Stimulated activated memory B cell treated with anti-CD40 and anti-IgM and Interleukin-4, amounts not matched to agents 10 μg/mL and 1 μg/mL and 100 μg/mL, for 72 hours (primary cell): ENCODE measurements around the gene SLC17A6.

Source experiments
- ATAC-seq: fragments of 150-1000 bp; cut with Tn5 transposase; 2 replicates; pipeline ENCODE4 v1.10.0; 2021
- H3K27ac Mint-ChIP-seq: one replicate; pipeline ENCODE4 v1.8.0; 2022; ENCODE audit warnings: mild to moderate bottlenecking, mixed read lengths
- H3K27me3 Mint-ChIP-seq: one replicate; pipeline ENCODE4 v1.8.0; 2022; ENCODE audit warnings: mixed read lengths
- H3K36me3 Mint-ChIP-seq: one replicate; pipeline ENCODE4 v1.8.0; 2022; ENCODE audit warnings: mixed read lengths
- H3K4me1 Mint-ChIP-seq: one replicate; pipeline ENCODE4 v1.8.0; 2022; ENCODE audit warnings: mixed read lengths
- H3K4me3 Mint-ChIP-seq: one replicate; pipeline ENCODE4 v1.8.0; 2022; ENCODE audit warnings: mild to moderate bottlenecking, moderate library complexity, mixed read lengths
- H3K9me3 Mint-ChIP-seq: one replicate; pipeline ENCODE4 v1.8.0; 2022; ENCODE audit warnings: mixed read lengths

The SLC17A6 gene

DNA sequence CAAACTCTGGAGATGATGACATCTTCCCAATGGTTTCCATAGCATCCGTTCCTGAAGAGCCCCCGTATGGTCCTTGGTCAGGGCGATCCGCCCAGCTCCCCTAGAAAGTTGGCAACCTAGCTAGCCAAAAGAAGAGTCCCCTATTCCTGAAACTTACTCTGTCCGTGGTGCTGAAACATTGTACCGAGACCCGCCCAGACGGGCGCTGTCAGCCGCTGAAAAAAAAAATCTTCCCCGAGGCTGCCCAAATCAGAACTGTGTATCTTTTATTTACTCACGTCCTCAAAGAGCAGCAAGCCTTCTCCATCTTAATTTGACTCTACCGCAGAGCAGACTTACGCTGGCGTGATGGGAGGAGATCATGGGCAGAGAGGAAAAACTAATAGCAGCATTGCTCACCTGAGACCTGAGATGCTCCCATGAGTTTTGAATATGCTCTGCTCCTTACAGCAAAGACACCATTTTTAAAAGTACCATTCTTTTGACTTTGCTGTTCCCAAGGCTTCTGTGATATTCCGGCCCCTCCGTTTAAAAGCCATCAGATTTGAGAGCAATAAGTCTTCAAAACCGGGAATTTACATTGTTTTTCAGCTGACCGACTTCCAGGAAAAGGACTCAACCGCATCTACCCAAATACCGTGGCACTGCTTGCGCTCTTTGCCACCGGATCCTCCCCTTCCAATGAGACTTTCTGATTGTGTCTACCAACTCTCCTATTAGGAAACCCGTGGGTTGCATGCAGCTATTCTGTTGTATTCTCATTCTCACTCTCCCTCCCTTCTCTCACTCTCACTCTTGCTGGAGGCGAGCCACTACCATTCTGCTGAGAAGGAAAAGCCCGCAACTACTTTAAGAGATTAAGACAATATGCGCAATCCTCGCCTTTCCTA lies at the start of gene SLC17A6:
TSS of gene SLC17A6 (plus strand) at position 786 of the 890 bp plus-strand sequence. CDS start 153 bp downstream, outside the sequence.
- no peak within 1 kb of the TSS for H3K27ac Mint-ChIP-seq
- no peak for ATAC-seq
- no peak within 1 kb of the TSS for H3K4me3 Mint-ChIP-seq
- H3K9me3 Mint-ChIP-seq = no peaks in the 10 kb centered on the region
- peaks cover 49% of the 10 kb centered on the region for H3K27me3 Mint-ChIP-seq
- no peaks in the 10 kb centered on the region for H3K36me3 Mint-ChIP-seq
- H3K4me1 Mint-ChIP-seq = peaks cover 18% of the 10 kb centered on the region

DNA sequence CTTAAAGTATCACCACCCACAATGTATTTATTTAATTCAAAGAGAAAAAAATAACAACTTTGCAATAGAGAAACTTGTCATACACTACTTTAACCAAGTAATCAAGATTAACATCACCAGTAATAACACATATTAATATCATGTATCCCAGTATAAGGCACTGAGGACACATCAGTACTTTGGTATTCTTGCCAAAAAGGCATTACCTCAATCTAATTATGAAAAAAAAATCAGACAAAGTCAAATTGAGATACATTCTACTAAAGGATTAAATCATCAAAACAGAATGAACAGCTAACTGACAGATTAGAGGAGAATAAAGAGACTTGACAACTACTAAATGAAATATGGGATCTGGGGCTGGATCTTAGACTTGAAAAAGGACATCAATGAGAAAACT lies 35.8 kb upstream of the SLC17A6 start:
- Mint-ChIP-seq H3K4me1 (no peaks in the 10 kb centered on the region), H3K36me3 (no peaks in the 10 kb centered on the region), H3K27me3 (peaks cover 9% of the 10 kb centered on the region), H3K27ac (no peak overlapping the region), H3K4me3 (no peak overlapping the region), H3K9me3 (no peaks in the 10 kb centered on the region)
- no peak for ATAC-seq

DNA sequence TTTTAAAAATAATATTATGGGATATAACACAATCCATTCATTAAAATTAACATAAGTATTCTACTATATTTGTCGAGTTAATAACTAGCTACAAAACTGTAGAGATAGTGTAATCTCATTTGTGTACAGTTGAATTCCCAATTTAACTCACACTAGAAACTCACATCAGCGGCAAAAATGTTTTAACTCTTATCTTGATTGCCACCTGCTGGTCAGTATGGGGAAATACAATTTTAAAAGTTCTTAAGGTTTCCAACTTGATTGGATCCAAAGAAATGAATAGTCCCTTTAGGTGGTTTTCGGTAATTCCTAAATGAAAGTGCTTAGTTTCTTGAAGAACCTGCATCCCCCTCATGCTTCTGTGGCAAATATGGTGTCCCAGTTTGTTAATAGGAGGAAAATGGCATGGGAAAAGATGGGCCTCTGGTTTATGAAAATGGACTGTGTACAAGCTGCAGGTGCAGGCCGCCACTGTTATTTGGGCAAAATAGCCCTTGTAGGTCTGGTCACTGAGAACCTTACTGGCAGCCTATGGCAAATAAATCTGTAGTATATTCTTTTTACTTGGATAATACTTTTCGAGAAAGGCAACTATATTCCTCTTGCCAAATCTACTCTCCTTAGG lies 33.7 kb upstream of the SLC17A6 start:
- no peak overlapping the region for H3K27ac Mint-ChIP-seq
- no peaks in the 10 kb centered on the region for H3K4me1 Mint-ChIP-seq
- ATAC-seq = no peak
- H3K9me3 Mint-ChIP-seq = no peaks in the 10 kb centered on the region
- no peak overlapping the region for H3K4me3 Mint-ChIP-seq
- H3K27me3 Mint-ChIP-seq = peaks cover 9% of the 10 kb centered on the region
- no peaks in the 10 kb centered on the region for H3K36me3 Mint-ChIP-seq

DNA sequence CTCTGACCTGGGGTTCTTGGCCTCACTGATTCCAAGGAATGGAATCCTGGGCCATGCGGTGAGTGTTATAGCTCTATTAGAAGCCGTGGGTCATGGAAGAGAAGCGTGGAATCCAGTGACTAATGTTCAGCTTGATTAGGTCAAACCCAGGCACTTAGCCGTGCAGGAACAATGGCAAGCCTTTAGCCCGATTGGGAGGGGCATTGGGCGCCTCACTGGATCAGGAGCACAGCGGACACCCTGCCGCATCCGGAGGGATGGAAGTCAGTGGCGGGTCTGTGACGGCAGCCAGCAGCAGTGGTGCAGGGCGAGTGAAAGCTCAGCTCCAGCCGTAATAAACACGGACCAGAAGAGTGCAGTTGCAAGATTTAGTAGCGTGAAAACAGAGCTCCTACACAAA lies 20.5 kb upstream of the SLC17A6 start:
- Mint-ChIP-seq H3K4me3 (no peak overlapping the region), H3K36me3 (no peaks in the 10 kb centered on the region), H3K9me3 (peaks cover 3% of the 10 kb centered on the region), H3K27me3 (no peaks in the 10 kb centered on the region), H3K27ac (no peak overlapping the region), H3K4me1 (no peaks in the 10 kb centered on the region)
- no peak for ATAC-seq

DNA sequence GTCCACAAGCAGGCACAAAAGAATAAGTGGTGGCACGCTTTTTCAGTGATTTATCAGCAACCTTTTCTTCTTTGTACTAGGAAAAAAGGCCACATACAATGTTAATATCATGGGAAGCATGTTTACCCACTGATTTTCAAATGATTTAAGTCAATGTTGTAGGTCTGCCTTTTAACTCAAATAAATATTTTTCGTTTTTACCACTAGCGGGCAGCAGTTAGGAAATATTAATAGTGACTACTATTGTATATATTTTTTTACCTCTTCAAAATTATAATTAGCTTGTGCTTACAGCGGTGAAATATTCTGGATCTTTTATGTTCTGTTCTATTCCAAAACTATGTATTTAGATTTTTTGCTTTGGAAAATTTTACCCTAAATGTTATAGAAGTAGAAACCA lies 6.4 kb upstream of the SLC17A6 start:
- H3K4me3 Mint-ChIP-seq = no peak overlapping the region
- no peaks in the 10 kb centered on the region for H3K36me3 Mint-ChIP-seq
- H3K27ac Mint-ChIP-seq = no peak overlapping the region
- peaks cover 6% of the 10 kb centered on the region for H3K4me1 Mint-ChIP-seq
- H3K27me3 Mint-ChIP-seq = peaks cover 16% of the 10 kb centered on the region
- H3K9me3 Mint-ChIP-seq = no peaks in the 10 kb centered on the region
- ATAC-seq = no peak

DNA sequence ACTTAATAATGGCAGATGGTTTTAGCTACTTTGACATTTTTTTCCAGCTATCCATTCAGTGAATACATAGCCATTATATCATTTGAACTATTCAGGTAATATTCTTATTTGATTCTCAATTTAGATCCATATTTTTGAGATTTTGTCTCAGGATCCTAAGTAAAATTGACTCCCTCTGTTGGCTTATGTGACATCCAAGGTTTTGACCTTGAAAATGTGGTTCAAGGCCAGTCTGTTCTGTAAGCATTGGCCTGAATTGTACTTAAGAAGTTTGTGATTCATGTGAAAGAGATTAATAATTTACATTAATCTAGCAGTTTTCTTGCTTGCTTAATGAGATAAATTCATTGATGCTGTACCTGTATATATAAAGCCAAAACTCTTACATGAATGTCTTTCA lies 1.6 kb upstream of the SLC17A6 start:
- Mint-ChIP-seq H3K4me1 (peaks cover 16% of the 10 kb centered on the region), H3K9me3 (no peaks in the 10 kb centered on the region), H3K4me3 (no peak overlapping the region), H3K27me3 (peaks cover 37% of the 10 kb centered on the region), H3K36me3 (no peaks in the 10 kb centered on the region), H3K27ac (no peak overlapping the region)
- no peak for ATAC-seq

DNA sequence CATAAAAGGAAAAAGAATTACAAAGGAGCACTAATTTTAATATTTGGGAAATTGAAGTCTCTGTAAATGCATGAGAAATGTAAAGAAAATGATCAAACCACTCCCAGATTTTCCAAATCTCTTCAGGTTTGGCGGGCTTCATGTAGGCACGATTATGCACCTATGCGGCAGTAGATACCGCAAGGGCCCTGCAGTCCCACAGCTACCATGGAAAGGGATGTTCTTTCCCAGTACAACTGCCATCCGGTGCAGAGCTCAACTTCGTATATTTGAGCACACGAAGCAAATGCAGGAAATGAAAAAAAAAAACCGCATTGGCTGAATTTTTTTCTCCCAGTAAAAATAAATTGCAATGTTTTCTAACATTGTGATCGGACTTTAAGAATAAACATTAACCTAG lies 1.4 kb downstream of the SLC17A6 start:
- Mint-ChIP-seq H3K27ac (no peak overlapping the region), H3K4me1 (peaks cover 20% of the 10 kb centered on the region), H3K36me3 (no peaks in the 10 kb centered on the region), H3K27me3 (peaks cover 67% of the 10 kb centered on the region), H3K4me3 (no peak overlapping the region), H3K9me3 (no peaks in the 10 kb centered on the region)
- ATAC-seq = no peak

DNA sequence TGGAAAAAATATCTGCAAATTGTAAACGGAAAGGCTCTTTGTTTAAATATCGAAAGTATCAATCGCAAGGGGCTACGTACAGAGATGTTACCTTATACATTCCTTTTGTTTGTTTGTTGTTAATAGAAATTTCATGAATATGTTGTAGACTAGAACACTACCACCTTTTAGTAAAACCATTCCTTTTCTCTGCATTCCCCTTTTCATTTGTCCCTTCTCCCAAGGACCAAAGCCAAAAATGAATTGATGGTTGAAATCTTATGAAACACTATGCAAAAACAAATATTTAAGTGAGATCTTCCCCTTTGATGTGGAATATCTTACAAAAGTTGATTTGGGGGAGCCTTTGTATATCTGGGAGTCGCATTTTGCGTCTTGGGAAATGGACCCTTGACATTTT lies 2.1 kb downstream of the SLC17A6 start:
- H3K9me3 Mint-ChIP-seq = no peaks in the 10 kb centered on the region
- H3K27me3 Mint-ChIP-seq = peaks cover 69% of the 10 kb centered on the region
- H3K36me3 Mint-ChIP-seq = no peaks in the 10 kb centered on the region
- H3K4me1 Mint-ChIP-seq = peaks cover 20% of the 10 kb centered on the region
- H3K4me3 Mint-ChIP-seq = no peak overlapping the region
- no peak overlapping the region for H3K27ac Mint-ChIP-seq
- ATAC-seq = no peak

DNA sequence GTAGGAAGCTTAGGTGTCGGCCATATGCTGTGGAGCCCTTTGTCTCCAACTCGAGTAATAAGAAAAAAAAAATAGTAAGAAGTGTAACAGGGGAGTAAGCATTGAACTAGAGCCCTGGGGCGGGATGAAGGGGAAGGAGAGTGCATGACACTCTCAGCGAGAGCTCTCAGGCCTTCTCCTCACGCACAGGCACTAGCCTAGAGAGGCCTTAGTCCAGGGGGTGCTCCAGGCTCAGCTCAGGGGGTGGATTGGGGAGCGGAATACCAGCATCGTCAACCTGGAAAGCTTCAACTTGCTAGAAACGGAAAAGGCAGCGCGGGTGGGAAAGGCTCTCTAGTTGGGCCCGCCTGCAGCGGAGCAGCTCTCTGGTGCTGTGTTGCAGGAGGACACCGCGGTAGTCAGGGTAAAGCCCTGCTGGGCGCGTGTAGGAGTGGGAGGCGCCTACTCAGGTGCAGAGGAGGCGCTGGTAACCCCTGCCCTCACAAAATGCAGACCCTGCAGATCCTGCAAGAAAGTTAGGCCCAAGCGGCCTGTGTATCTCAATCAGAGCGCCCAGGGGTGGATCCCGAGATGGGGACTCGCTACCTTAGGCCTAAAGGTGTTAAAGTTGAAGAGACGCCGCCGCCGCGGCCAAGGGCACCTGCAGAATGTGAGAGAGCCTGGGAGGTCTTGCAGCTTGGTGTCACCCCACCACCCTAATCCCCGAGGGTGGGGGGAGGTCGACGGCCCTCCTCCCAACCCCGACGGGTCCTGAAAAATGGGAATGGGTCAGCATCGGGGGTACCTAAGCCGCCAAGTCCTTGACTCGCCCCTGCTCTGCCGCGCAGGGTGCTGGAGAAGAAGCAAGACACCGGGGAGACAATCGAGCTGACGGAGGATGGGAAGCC lies 2.8 kb downstream of the SLC17A6 start:
- Mint-ChIP-seq H3K4me3 (no peak overlapping the region), H3K36me3 (no peaks in the 10 kb centered on the region), H3K27ac (no peak overlapping the region), H3K4me1 (peaks cover 20% of the 10 kb centered on the region), H3K9me3 (no peaks in the 10 kb centered on the region), H3K27me3 (peaks cover 71% of the 10 kb centered on the region)
- ATAC-seq = no peak

DNA sequence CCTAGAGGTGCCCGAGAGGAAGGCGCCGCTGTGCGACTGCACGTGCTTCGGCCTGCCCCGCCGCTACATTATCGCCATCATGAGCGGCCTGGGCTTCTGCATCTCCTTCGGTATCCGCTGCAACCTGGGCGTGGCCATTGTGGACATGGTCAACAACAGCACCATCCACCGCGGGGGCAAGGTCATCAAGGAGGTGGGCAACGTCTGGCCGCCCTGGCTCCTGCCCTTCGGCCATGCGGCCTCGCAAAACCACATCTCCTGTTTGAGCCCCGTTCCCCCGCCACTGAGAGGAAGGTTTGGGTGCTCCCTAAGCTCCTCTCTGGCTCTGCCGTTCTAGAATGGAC lies 3.4 kb downstream of the SLC17A6 start:
- Mint-ChIP-seq H3K4me3 (no peak overlapping the region), H3K9me3 (no peaks in the 10 kb centered on the region), H3K36me3 (no peaks in the 10 kb centered on the region), H3K27me3 (peaks cover 75% of the 10 kb centered on the region), H3K27ac (no peak overlapping the region), H3K4me1 (peaks cover 20% of the 10 kb centered on the region)
- no peak for ATAC-seq

DNA sequence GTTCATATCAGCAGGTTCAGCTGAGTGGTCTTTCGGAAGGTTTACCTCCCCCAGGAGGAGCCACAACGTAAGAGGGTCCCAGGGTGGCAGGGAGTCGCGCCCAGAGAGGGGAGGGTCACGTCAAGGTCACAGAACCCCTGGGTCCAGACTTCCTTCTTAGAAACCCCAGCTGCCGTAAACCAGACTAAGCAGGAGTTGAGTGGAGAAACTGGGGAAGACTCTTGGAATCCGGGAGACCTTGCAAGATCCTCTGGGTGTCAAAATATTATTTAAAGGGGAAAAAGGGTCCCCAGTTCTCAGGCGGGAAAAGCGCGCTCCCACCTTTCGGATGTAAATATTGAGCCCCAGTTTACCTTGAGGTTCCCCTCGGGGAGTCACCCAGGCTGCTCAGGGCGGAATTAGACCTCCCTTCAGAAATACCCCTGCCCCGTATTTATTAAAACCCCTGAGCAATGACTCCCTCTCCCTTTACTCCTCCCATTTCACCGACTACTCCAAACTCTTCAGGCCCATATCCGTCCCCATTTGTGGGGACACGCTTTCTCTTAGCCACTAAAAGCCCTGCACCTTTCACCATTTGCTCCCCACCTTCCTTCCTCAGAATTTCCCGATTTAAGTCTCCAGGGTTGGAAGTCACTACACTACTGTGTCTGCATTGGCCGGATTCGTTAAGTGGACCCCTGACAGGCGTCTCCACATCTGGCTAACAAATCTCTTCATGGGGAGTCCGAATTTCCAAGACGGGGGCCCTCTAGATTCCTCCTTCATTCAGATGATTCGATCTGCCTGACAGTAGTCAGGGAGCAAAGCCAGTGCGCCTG lies 4.2 kb downstream of the SLC17A6 start:
- no peaks in the 10 kb centered on the region for H3K36me3 Mint-ChIP-seq
- H3K4me1 Mint-ChIP-seq = peaks cover 20% of the 10 kb centered on the region
- no peak overlapping the region for H3K27ac Mint-ChIP-seq
- H3K4me3 Mint-ChIP-seq = no peak overlapping the region
- peaks cover 68% of the 10 kb centered on the region for H3K27me3 Mint-ChIP-seq
- ATAC-seq = no peak
- H3K9me3 Mint-ChIP-seq = no peaks in the 10 kb centered on the region

DNA sequence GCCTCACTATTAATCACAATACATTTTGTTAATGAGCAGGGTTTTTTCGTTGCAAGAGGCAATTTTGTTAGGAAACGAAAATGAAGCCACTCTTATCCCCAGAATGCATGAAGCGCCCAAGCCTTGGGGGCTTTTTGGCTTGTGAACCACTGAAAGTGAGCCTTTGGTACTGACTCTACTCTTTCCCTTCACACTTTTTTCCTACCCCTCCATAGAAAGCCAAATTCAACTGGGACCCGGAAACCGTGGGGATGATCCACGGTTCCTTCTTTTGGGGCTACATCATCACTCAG lies 4.8 kb downstream of the SLC17A6 start:
- Mint-ChIP-seq H3K4me3 (no peak overlapping the region), H3K27me3 (peaks cover 66% of the 10 kb centered on the region), H3K9me3 (no peaks in the 10 kb centered on the region), H3K36me3 (no peaks in the 10 kb centered on the region), H3K27ac (no peak overlapping the region), H3K4me1 (peaks cover 20% of the 10 kb centered on the region)
- ATAC-seq = no peak

DNA sequence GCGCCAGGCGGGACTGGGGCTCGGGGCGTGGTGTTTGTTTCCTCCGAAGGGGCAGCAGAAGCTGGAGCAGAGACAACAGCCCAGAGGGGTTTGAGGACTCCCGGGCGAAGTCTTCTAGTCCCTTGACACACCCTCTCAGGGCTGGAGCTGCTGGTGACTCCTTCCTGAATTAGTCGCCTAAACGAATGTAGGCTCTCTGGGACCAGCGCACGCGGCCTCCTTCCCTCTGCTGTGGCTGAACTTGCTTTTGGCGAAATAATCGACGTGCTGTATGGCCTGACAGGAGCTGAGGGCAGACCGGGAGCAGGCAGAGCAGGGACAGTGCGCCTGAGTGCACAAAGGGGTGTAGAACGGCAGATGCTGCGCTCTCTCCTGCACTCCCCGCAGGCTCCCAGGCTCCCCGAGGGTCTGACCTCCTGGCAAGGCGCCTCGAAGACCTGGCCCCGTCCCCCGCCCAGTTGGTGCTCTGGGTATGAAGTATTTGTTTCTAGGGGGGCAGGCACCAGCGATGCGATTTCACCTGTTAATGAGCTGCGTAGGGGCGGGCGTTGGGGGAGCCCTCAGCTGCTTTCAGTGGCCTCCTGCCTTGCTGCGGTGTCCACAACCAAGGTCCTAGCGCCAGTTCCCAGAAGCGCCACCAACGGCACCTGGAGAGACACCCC lies 5.3 kb downstream of the SLC17A6 start:
- Mint-ChIP-seq H3K36me3 (no peaks in the 10 kb centered on the region), H3K4me3 (no peak overlapping the region), H3K4me1 (peaks cover 20% of the 10 kb centered on the region), H3K27me3 (peaks cover 64% of the 10 kb centered on the region), H3K9me3 (no peaks in the 10 kb centered on the region), H3K27ac (no peak overlapping the region)
- ATAC-seq = no peak

DNA sequence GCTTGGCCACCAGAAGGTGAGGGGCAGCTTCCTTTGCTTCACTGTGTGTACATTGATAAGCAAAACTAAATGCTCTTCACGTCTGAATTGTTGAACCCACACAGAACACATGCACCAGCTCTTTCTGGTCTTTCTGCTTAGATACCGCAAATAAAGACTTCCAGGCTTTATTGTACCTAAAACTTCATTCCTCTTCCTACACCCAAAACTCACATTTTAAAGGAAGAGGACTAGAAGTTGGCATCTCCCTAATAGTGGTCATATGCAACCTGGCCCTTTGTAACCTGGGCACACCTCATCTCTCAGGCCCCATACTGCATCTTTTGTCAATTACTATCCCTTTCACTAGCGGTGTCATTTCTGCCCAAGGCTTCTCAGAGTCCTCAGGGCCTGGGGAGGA lies 5.9 kb downstream of the SLC17A6 start:
- H3K36me3 Mint-ChIP-seq = no peaks in the 10 kb centered on the region
- ATAC-seq = no peak
- peaks cover 62% of the 10 kb centered on the region for H3K27me3 Mint-ChIP-seq
- H3K4me3 Mint-ChIP-seq = no peak overlapping the region
- H3K27ac Mint-ChIP-seq = no peak overlapping the region
- no peaks in the 10 kb centered on the region for H3K9me3 Mint-ChIP-seq
- peaks cover 20% of the 10 kb centered on the region for H3K4me1 Mint-ChIP-seq
